Mammary epithelial cell (primary cell): ENCODE data around the gene FZR1.

ENCODE experiments used
- EZH2 ChIP-seq: IDR thresholded peaks from 2 replicates; pipeline ENCODE4 v1.6.1; 2012; ENCODE audit warnings: low read length, inconsistent platforms, borderline replicate concordance
- TF ChIP-seq, protein P1 (sequence below), 2 donors: IDR thresholded peaks in 1 of 2; conservative IDR thresholded peaks in 1 of 2; 2 replicates each; pipeline ENCODE4 v1.5.1; 2011 to 2012; ENCODE audit warnings: inconsistent platforms in 2 of 2, low read length in 2 of 2, mild to moderate bottlenecking in 2 of 2, control low read depth in 1 of 2, low read depth in 1 of 2; ENCODE audit not compliant: insufficient read depth in 1 of 2; ENCODE audit errors: extremely low read depth in 1 of 2

- TF ChIP-seq, protein P1, sequence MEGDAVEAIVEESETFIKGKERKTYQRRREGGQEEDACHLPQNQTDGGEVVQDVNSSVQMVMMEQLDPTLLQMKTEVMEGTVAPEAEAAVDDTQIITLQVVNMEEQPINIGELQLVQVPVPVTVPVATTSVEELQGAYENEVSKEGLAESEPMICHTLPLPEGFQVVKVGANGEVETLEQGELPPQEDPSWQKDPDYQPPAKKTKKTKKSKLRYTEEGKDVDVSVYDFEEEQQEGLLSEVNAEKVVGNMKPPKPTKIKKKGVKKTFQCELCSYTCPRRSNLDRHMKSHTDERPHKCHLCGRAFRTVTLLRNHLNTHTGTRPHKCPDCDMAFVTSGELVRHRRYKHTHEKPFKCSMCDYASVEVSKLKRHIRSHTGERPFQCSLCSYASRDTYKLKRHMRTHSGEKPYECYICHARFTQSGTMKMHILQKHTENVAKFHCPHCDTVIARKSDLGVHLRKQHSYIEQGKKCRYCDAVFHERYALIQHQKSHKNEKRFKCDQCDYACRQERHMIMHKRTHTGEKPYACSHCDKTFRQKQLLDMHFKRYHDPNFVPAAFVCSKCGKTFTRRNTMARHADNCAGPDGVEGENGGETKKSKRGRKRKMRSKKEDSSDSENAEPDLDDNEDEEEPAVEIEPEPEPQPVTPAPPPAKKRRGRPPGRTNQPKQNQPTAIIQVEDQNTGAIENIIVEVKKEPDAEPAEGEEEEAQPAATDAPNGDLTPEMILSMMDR (conservative IDR thresholded peaks at IDR 0.05 in 1 of 2, IDR thresholded peaks at IDR 0.05 in 1 of 2; ENCODE audit: extremely low read depth in 1 of 2, insufficient read depth in 1 of 2, low read depth in 1 of 2, low read length in 2 of 2) = no peak
- TF ChIP-seq EZH2 = no peak
These were observed 28.2 kb upstream of the FZR1 start for GRCh38 chr19:3477951-3478350.
